Measurements from ENCODE around the gene ABCA3. TPM values are rescaled to one million over a fixed set of nuclear protein-coding genes. Genes with fewer than 3 reads are reported as not detected.
A peak's percentile ranks its signal among the peaks of the same experiment; 100 is the strongest.

The ABCA3 gene
- total RNA-seq, 4 donors from 2014 or later, result 3.4 to 8.6 (median 3.7) TPM

DNA sequence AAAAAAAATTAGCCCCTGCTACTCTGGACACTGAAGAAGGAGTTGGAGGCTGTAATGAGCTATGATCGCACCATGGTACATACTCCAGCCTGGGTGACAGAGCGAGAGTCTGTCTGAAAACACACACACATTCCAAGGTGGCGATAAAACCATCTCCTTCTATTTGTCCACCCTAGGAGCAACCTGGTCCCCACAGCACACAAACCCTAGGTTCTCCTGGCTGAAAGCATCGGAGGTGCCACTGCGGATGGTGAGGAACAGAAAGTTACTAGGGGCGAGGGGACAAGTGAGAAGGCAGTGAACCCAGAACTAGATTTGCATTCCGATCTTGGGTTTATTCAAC, 87.8 kb downstream of the ABCA3 start:
- peaks cover 0 to 47% (median 16%) of the 10 kb centered on the region in 4 donors for H3K36me3 ChIP-seq
- no peak for DNase-seq
- intact Hi-C loops (cut with DNase I; ENCODE audit: low total_unique reads), result no loop called here
- H3K9me3 ChIP-seq, result no peaks in the 10 kb centered on the region
- TF ChIP-seq EP300 (IDR thresholded peaks at IDR 0.05; ENCODE audit: low read depth), result no peak
- no peak for TF ChIP-seq POLR2AphosphoS5 (IDR thresholded peaks at IDR 0.05)
- TF ChIP-seq, protein P1, sequence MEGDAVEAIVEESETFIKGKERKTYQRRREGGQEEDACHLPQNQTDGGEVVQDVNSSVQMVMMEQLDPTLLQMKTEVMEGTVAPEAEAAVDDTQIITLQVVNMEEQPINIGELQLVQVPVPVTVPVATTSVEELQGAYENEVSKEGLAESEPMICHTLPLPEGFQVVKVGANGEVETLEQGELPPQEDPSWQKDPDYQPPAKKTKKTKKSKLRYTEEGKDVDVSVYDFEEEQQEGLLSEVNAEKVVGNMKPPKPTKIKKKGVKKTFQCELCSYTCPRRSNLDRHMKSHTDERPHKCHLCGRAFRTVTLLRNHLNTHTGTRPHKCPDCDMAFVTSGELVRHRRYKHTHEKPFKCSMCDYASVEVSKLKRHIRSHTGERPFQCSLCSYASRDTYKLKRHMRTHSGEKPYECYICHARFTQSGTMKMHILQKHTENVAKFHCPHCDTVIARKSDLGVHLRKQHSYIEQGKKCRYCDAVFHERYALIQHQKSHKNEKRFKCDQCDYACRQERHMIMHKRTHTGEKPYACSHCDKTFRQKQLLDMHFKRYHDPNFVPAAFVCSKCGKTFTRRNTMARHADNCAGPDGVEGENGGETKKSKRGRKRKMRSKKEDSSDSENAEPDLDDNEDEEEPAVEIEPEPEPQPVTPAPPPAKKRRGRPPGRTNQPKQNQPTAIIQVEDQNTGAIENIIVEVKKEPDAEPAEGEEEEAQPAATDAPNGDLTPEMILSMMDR (IDR thresholded peaks at IDR 0.05), result no peak
- TF ChIP-seq POLR2A (IDR thresholded peaks at IDR 0.05), result no peak
- H3K4me1 ChIP-seq, result peaks cover 10 to 20% (median 17%) of the 10 kb centered on the region in 4 donors
- in situ Hi-C loops (cut with MboI; ENCODE audit: low pct_ligation_motif_present in 1 of 4, low pct_unique_long_range_greater_than_20kb in 1 of 4, low sequenced_read_pairs in 3 of 4), result no loop called here
- peak overlapping the region in 3 of 4 donors; percentile 92 to 93 (median 92) for H3K27ac ChIP-seq
- 82 to 88% methylated on average over 5 to 7 of the region's 7 CpGs for WGBS, 2 donors (ENCODE audit: low coverage in 1 of 2)
- no peaks in the 10 kb centered on the region for H3K27me3 ChIP-seq
- H3K4me3 ChIP-seq, result no peak overlapping the region

DNA sequence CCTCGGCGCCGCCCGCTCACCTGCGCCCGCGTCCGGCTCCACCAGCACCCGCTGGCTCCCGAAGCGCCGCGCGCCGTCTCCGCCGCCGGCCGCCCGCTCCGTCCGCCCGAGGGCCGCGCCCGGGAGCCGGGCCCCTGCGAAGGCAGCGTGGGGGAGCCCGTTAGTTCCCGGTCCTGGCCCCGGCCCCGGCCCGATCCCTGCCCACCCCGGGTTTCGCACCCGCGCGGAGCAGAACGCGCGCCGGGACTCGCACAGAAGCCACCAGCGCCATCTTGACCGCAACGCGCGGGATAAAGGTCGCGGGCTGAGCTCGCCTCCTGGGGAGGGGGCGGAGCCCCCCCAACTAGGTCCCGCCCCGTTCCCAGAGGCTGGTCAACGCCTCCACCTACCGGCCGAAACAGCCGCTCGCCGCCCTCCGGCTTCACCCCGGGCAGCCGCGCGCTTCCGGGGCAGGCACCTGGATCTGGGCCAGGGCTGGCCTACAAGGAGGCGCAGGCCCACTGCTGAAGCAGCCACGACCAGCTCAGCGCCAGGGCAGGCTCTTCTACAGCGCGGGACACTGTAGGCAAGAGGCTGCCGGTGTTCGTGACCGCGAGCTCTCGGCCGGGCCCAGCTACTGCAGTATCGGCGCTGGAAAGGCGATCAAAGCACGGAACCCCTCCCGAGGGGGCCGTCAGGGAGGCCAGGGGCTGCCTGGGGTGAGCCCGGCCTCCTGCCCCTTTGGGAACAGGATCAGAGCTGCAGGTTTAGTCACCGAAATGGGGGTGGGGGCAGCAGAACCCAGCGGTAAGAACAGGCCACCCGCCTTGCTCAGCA, 89.0 kb downstream of the ABCA3 start, which contains the start of gene ECI1:
Gene ECI1 (minus strand): TSS at position 292 of the 816 bp plus-strand sequence. CDS start 21 bp downstream, at position 271.
- Histone ChIP-seq H3K4me1 (peaks cover 10 to 20% (median 17%) of the 10 kb centered on the region in 4 donors), H3K27me3 (no peaks in the 10 kb centered on the region), H3K36me3 (peaks cover 0 to 40% (median 12%) of the 10 kb centered on the region in 4 donors), H3K27ac (peak within 1 kb of the TSS; percentile 92 to 97 (median 92)), H3K9me3 (no peaks in the 10 kb centered on the region), H3K4me3 (peak within 1 kb of the TSS; percentile 18 to 85 (median 67))
- intact Hi-C loops (cut with DNase I; ENCODE audit: low total_unique reads), result no loop called here
- peak; percentile 98 for DNase-seq
- in situ Hi-C loops (cut with MboI; ENCODE audit: low pct_ligation_motif_present in 1 of 4, low pct_unique_long_range_greater_than_20kb in 1 of 4, low sequenced_read_pairs in 3 of 4), result no loop called here
- WGBS, 2 donors (ENCODE audit: low coverage in 1 of 2), result 3% methylated on average over 64 of the region's 88 CpGs; no CpG with 5 or more reads in 1 of the 2 donors
- peak; percentile 91 to 96 (median 95) for TF ChIP-seq POLR2AphosphoS5 (IDR thresholded peaks at IDR 0.05)
- TF ChIP-seq, protein P1 (IDR thresholded peaks at IDR 0.05), result peak; percentile 63 to 88 (median 69)
- peak; percentile 88 for TF ChIP-seq POLR2A (IDR thresholded peaks at IDR 0.05)
- TF ChIP-seq EP300 (IDR thresholded peaks at IDR 0.05; ENCODE audit: low read depth), result no peak

DNA sequence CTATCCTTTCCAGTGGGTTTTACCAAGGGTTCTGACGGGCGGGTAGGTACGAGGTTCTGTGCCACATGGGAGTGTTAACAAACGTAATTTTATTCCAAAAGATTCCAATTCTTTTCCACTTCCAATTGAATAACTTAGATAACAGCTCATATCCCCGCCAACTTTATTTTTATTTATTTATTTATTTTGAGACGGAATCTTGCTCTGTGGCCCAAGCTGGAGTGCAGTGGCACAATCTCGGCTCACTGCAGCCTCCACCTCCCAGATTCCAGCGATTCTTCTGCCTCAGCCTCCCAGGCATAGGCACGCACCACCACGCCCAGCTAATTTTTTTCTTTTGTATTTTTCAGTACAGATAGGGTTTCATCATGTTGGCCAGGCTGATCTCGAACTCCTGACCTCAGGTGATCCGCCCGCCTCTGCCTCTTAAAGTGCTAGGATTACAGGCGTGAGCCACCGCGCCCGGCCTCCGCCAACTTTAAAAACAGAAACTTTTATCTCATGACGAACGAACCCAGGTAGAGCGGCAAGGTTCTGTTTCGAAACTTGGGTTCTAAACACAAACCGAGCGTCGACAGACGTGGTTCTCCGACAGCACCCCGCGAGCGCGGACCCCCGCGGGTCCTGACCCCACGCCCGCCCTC, 89.8 kb downstream of the ABCA3 start:
- peak overlapping the region; percentile 18 to 85 (median 67) for H3K4me3 ChIP-seq
- peaks cover 0 to 37% (median 12%) of the 10 kb centered on the region in 4 donors for H3K36me3 ChIP-seq
- peak overlapping the region; percentile 92 to 97 (median 92) for H3K27ac ChIP-seq
- H3K9me3 ChIP-seq, result no peaks in the 10 kb centered on the region
- intact Hi-C loops (cut with DNase I; ENCODE audit: low total_unique reads), result no loop called here
- in situ Hi-C loops (cut with MboI; ENCODE audit: low pct_ligation_motif_present in 1 of 4, low pct_unique_long_range_greater_than_20kb in 1 of 4, low sequenced_read_pairs in 3 of 4), result no loop called here
- no peaks in the 10 kb centered on the region for H3K27me3 ChIP-seq
- TF ChIP-seq, protein P1 (IDR thresholded peaks at IDR 0.05), result no peak
- no peak for TF ChIP-seq POLR2A (IDR thresholded peaks at IDR 0.05)
- TF ChIP-seq EP300 (IDR thresholded peaks at IDR 0.05; ENCODE audit: low read depth), result no peak
- no peak for TF ChIP-seq POLR2AphosphoS5 (IDR thresholded peaks at IDR 0.05)
- WGBS, 2 donors (ENCODE audit: low coverage in 1 of 2), result 0 to 3% methylated on average over 1 to 35 of the region's 35 CpGs
- peak; percentile 68 for DNase-seq
- H3K4me1 ChIP-seq, result peaks cover 10 to 20% (median 17%) of the 10 kb centered on the region in 4 donors

DNA sequence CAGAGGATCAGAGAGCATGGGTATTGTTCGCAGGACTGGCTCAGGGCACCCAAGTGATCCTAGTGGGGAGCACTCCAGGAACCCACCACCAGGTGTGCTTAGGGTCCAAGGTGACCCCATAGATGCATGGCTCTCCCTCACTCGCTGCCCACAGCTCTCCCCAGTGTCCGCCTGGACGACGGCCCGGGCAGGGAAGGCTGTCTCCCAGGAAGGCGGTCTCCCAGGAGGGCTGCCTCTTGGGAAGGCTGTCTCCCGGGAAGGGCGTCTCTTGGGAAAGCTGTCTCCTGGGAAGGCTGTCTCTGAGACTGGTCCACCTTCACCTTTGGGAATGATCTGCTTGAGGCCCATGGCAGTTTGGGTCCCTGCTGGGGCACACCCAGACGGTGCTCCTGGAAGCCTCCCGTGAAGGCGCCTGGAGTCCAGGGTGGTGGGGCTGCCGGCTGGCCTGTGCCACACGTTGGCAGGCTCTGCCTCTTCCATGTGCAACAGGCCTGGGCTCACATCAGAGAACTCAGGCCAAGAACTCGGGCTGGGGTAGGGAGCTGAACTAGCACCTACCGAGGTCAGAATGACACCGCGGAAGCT, 94.1 kb downstream of the ABCA3 start:
- DNase-seq, result no peak
- Histone ChIP-seq H3K27me3 (no peaks in the 10 kb centered on the region), H3K4me3 (no peak overlapping the region), H3K36me3 (peaks cover 0 to 34% (median 16%) of the 10 kb centered on the region in 4 donors), H3K27ac (no peak overlapping the region), H3K4me1 (peaks cover 6 to 11% (median 8%) of the 10 kb centered on the region in 4 donors), H3K9me3 (no peaks in the 10 kb centered on the region)
- WGBS, 2 donors (ENCODE audit: low coverage in 1 of 2), result 96% methylated on average over 13 of the region's 18 CpGs; no CpG with 5 or more reads in 1 of the 2 donors
- in situ Hi-C loops (cut with MboI; ENCODE audit: low pct_ligation_motif_present in 1 of 4, low pct_unique_long_range_greater_than_20kb in 1 of 4, low sequenced_read_pairs in 3 of 4), result no loop called here
- intact Hi-C loops (cut with DNase I; ENCODE audit: low total_unique reads), result no loop called here
- no peak for TF ChIP-seq EP300 (IDR thresholded peaks at IDR 0.05; ENCODE audit: low read depth)
- TF ChIP-seq, protein P1 (IDR thresholded peaks at IDR 0.05), result no peak
- no peak for TF ChIP-seq POLR2A (IDR thresholded peaks at IDR 0.05)
- no peak for TF ChIP-seq POLR2AphosphoS5 (IDR thresholded peaks at IDR 0.05)
